Right forelimb (tissue), 1 donor: ENCODE measurements around the gene GNAI3.

Experiments
- DNase-seq: peaks from one replicate; pipeline ENCODE4 v3.0.0-alpha.2; 2018

The GNAI3 gene

DNA sequence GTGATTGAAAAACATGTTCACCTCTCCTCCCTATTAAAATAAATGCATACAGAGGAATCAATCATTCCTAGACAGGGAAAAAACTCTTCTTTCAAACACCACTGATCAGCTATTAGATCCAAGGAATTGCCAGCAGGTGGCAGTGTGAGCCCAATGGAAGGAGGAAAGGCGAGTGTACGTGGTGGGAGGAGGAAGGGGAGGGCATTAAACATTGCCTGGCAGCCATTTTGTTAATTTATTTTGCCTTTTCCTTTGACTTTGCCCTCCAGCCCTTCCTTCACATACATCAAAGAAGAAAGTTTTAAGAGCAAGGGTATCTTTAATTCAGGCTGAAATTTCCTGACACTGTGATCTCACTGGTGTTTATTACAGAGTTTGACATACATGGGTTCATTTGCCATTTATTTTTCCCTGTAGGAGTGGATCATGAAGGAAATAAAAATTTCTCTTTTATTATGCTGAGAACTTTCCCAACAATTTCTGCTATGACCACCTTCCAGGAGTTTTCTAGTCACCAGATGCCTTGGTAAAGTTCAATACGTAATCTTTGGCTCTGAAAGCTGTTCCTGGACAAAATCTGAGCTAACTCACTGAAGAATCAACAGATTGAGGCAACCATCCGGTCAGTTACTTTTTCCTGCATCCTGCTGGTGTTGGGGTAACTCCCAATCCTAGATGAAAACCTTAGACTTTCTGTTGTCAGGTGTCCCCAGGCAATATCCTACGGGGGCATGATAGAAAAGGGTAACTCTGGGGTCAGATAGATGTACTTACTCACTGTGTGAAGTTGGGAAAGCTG, 1.9 kb upstream of the GNAI3 start:
- DNase-seq: peak; percentile 92

DNA sequence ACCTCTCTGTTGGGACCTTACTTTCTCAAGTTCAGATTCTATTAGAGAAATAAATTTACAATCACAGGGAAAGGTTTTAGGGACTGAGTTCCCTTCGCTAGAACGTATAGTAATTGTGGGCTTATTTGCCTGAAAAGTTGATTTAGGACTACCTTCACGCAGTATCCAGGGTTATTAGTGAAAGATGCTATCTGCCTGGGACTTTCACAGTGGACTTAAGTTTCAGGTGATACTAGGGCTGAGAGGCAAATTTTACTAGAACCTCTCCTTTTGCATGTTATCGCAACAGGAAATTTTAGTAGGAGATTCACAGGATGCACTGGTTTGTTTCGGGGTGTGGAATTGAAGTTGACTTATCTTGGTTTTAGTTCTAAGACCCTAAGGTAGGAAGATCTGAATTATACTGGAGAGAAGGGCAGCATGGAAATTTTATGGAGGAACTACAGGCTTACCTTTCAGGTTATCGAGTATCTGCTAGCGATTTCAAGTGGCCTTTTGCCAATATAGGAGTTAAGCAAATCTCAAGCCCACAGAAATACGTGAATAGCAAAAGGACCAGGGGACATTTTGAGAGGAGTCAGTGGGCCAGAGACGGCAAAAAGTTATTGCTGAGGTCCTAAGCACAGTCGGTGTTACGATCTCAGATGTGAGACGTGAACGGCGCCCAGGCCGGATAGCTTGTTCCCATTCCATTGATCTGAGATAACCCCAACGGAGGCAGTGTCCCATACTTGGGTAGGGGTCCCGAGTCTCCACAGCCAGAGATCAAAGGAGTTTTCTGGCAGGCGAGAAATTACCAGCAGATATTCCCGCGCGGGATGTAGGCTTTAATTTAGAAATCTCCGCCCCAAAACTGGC, 723 bp upstream of the GNAI3 start:
- no peak for DNase-seq

DNA sequence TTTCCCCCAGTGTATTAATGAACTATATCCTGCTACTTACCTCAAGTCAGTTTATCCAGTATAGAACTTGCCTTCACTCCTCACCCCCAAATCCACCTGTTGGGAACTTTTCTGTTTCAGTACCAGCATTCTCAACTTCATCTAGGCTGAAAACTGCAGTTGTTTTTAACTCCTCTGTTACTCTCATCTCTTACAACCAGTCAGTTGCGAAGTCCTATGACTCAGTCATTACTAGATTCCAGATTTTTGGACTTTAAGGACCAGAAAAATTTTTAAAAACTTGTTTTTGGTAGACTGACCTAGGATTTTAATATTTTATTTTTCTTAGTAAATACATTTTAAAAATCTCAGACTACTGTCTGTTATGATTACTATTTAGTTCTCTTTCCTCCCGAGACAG, 8.1 kb downstream of the GNAI3 start:
- no peak for DNase-seq

DNA sequence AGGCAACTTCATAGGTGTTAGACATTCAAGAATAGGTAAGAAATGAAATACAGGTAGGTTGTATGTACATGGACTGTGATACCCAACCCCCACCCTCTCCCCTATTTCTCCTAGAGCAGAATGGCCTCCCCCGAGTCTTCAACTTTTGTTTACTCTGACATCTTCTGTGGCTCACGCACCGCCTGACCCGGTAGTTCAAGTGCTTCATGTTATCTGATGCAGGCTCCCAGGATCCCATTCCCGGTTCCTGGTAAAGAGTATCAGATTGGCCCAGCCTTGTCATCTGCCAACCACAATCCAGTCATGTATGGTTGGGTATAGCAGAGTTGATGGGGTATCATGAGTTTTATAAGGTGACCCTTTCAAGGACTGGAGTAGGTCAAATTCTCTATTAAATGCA, 9.1 kb downstream of the GNAI3 start:
- no peak for DNase-seq

DNA sequence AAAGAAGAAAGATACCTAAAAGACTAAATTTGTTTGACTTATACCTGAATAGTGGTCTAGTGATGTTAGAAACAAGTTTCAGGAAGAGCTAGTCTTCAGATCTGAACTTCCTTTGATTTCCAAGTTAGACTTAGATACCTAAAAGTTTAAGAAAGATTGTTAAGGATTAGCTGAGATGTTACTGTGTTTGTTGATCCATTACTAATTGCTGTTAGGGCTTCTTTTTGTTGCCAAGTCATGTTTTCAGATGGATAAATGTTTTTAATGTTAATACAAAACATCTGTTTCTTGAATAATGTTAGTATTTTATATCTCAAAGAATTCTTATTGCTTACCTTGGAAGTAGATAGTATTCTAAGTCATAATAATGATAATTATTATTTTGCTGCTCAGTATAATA, 11.6 kb downstream of the GNAI3 start:
- DNase-seq: no peak

DNA sequence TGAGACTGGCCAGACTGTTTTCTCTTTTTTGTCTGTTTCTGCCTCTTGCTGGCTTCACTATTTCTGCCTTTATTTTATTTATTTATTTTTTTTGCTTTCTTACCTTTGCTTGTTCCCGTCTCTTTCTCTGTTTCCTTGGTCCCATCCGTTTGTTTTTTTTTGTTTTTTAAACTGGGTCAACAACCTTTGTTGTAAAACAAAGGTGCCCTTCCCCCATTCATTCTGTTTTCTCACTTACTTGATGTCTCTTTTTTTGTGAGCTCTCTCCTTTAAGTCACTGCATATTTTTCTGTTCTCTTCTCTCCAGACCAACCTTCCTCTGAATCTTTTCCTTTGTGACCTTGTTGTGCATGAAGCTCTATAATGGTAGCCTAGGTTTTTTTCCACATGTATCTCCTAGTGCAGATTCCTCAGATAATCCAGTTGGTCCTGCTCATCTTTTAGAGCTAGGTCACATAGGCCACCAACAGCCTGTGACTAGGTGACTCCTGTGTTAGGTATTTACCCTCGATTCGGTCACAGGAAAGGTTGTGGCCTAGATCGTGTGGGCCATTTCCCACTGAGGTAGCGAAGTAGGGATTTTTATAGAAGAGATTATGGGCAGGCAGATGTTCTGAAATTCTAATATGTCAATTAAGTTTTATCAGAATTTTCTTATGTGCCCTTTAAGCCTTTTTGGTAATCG, 15.9 kb downstream of the GNAI3 start:
- no peak for DNase-seq

DNA sequence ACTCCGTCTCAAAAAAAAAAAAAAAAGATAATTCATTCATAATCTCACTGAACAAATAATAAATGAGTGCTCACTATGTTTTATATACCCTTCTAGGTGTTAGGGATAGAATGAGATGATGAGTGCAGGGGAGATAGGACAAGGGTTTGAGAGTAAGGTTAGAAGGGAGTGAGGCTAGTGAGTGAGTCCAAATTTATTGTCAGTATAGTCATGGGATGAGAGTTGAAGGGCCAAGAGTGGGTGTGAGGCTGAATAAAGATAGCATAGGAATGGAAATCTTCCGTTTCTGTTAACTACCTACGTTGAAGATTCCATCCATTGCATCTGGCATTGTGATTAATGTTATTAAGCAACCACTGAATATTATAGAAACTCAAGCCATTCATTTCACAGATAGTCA, 16.8 kb downstream of the GNAI3 start:
- DNase-seq: no peak

DNA sequence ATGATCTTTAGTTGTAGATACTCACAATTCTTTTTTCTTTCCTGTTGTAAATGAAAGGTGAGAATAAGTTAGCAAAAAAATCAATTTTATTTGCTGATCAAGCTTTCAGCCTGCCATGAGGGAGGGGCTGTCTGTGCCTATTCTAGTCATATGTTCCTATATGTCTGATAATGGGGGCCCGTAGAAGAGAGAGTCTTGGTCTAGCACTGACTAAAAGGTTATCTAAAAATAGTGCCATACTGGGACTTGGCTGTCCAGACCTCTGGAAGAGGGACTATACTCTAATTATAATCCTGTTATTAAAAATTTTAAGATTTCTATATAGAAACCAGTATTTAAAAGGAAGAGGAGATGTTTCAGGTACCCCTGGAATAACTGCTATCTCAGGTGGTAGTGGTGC, 18.6 kb downstream of the GNAI3 start:
- no peak for DNase-seq

DNA sequence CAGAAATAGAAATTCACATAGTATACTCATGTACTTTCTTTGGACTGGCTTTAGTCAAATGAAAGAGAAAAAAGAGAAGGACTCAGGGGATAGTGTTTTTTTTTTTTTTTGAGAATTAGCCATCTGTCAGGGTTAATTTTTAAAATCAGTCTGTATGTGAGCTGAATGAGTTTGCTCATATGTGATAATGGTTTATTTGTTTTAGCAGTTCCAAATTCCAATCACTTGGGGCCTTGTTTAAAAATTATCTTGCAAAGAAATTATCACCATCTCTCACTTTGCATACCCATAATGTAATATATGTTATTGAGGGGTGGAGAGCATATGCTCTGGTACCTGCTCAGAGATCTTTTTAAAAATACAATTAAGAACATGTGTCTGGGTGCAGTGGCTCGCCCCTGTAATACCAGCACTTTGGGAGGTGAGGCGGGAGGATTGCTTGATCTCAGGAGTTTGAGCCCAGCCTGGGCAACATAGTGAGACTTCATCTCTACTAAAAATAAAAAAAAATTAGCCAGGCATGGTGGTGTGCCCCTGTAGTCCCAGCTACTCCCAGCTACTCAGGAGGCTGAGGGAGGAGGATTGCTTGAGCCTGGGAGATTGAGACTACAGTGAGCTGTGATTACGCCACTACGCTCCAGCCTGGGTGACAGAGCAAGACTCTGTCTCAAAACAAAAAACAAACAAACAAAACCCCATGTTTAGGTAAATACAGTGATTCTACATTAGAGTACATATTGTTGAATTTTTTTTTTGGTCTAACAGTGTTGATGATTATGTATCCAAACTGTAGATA, 19.7 kb downstream of the GNAI3 start:
- no peak for DNase-seq

DNA sequence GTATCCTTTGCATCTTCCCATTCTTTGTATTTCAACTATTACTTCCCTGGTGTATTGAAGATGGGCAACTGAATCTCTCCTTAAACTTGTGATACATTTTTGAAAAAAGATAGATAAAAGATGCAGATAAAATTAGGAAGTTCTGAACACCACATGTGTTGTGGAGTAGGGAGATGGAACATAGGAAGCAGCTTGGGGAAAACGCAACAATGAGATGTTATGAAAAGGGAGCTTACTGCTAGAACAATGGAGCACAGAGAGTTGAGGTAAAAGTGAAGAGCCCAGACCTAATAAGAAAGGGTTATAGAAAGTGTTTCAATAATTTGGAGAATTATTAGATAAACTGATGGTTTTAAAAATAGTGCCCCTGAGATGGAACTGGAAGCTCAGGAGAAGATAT, 20.9 kb downstream of the GNAI3 start:
- no peak for DNase-seq

DNA sequence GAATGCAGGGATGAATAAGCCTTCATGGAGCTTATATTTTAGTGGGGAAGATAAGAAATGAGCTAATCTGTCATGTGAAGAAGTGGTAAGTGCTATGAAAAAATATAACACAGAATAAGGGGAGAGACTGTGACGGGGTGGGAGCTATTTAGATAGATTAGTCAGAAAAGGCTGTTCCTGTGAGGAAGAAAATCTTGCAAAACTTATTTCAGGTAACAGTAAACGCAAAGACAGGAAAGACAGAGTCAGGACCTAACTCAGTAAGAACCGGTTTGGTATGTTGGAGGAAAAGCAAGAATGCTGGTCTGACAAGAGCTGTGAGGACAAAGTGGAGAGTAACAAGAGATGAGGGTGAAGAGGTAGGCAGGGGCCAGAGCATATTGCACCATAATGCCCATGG, 22.0 kb downstream of the GNAI3 start:
- no peak for DNase-seq

DNA sequence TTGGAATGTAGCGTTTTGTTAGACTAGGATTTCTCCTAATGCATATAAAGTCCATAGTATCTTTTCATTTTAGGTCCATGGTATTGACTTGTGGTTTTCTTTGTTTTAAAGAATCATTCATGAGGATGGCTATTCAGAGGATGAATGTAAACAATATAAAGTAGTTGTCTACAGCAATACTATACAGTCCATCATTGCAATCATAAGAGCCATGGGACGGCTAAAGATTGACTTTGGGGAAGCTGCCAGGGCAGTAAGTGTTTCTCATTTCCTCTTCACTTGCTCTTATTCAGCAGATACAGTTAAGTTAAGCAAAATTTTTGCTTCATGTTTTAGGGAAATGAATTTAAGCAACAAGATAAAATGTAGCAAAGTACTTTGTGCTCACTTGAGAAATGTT, 25.4 kb downstream of the GNAI3 start:
- DNase-seq: no peak

DNA sequence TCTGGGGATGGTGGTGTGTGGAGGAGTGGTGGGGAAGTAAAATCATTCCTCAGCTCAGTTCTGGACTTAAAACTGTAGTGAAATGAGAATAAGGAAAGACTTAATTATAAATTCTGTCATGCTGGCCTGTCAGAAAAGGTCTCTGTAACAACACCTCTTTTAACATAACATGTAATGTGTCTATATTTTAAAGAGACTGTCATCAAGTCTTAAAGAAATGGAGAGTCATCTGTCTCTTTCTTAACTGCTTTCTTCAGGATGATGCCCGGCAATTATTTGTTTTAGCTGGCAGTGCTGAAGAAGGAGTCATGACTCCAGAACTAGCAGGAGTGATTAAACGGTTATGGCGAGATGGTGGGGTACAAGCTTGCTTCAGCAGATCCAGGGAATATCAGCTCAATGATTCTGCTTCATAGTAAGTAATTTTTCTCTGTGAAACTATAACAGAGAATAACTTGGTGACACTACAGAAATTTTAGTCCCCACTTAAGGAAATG, 30.6 kb downstream of the GNAI3 start:
- no peak for DNase-seq

DNA sequence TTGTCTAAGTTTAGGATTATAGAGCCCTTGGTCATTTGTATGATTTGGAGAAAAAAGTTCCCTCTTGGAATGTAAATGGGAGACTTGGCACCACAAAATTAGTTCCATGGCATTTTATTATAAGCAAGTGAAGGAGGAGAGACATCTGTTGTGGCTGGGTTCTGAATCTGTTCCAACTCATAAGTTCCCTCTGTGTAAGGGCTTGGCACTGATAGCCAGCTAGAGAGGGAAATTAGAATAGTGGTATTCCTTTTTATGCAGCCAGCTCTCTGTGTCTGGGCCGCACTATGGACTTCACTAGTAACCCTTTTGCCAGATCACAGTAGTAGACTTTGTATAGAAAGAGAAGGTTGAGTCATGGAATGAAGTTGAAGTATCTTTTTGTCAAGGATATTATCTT, 31.1 kb downstream of the GNAI3 start:
- no peak for DNase-seq

DNA sequence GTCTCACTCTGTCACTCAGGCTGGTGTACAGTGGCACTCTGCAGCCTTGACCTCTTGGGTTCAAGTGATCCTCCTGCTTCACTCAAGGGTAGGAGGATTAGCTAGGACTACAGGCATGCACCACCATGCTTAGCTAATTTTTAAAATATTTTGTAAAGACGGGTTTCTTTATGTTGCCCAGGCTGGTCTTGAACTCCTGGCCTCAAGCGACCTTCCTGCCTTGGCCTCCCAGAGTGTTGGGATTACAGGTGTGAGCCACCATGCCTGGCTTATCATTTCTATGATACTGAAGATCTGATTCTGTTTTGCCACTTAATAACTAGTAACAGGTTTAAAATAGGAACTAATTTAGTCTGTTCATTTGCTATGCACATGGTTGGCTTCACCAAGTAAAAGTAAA, 33.6 kb downstream of the GNAI3 start:
- no peak for DNase-seq

DNA sequence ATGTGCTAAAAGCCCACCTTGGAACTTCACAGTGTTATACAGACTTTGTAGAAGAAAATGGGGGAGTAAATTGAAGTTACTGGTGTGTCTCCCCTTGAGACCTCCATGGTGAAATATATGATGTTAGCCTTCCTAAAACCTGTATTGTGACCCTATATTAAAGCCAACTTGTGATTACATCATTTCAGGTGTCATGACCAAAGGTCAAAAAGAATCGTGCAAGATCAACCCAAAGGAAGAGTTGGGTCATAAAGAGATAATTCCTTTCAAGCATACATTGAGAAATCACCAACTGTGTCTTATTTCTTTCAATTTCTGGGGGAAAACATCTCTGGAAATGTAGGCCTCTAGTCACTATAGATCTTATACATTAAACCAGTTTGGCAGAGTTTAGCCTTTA, 36.4 kb downstream of the GNAI3 start:
- DNase-seq: no peak

DNA sequence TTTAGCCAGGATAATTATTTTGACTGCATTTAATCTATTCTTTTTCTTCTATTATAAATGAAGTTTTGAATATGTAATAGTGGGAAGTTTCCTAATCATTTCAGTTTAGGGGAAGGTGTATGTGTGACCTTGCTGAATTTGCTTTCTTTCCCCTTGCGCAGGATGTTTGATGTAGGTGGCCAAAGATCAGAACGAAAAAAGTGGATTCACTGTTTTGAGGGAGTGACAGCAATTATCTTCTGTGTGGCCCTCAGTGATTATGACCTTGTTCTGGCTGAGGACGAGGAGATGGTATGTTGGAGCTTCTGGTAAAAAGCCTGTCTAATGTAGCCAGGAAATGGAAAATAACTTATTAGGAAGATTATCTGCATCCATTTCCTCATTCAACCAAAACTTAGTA, 37.6 kb downstream of the GNAI3 start:
- DNase-seq: no peak

DNA sequence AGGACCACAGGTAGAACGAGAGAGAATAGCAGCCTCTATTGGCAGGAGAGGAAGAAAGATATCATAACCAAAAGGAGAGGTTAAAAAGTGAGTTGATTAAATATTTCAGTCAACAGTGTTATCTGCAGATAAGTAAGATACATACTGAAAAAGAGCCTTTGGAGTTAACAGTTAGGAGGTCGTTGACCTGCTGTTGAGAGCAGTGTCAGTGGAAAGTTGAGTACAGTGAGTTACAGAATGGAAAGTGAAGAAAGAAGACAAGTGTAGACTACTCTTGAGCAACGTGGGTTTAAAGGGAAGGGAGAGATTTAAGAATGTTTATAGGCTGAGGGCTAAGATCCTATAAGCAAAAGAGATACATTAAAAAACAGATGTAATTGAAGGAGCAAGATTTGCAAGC, 40.8 kb downstream of the GNAI3 start:
- DNase-seq: no peak

DNA sequence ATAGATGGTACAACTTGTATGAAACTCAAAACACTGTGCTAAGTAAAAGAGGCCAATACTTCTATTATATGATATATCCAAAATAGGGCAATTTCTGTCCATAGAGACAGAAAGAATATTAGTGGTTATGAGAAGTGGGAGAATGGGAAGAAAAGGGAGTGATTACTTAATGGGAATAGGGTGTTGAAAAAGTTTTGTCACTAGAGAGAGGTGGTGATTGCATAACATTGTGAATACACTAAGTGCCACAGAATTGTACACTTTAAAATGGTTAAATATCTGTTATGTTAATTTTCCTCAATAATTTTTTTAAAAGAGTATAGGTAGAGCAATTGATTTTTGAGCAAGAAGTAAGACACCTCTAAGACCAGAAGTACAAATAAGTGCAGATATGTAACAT, 41.3 kb downstream of the GNAI3 start:
- no peak for DNase-seq

DNA sequence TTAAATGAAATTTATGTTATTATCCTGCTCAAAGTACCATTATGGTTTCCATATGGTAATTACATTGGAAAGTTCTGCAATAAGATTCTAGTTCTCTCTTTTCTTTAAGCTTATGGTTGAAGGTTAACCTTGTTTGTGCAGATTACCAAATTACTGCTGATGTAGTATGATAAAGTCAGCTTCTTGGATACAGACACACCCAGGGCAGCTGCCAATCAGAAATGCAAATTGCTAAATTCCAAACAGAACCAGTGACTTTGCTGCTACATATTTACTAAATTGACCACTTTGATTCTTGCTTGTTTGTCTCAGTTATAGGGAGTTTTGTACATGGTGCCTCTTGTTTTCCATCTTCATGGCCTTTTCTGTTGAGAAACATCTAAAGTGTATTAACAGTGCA, 44.5 kb downstream of the GNAI3 start:
- DNase-seq: no peak

DNA sequence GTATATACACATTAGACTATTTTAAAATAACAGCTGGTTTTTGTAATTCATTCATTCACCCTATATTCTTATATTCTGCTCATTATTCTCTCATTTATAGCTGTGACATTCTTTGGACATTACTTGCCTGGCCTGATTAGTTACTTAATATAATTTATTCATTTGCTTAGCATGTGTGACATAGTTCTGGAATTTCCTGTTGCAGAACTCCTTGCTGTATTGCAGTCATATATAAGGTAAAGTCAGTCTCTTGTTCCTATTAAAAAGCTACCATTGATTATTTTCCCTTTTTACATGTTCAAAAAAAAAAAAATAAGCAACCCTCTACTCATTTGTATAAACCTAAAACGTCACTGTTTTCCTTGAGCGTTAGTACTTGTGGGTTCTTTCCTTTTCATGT, 47.1 kb downstream of the GNAI3 start:
- no peak for DNase-seq

DNA sequence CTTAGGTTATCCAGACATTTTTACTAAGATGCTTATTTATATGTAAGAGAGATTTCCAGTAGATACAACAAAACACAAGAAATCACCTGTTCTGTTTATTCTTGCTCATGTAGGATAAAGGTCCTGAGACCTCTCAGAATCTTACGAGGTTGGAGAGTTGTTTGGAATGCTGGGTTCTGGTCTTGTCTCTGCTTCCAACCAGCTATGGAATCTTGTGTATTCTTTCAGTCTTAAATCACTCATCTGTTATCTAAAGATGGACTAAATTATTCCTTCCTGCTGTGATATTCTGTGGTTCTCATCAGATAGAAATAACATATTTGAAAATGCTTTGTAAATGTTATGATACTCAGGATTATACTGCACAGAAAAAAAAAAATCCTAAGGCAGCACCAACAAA, 49.7 kb downstream of the GNAI3 start:
- no peak for DNase-seq

DNA sequence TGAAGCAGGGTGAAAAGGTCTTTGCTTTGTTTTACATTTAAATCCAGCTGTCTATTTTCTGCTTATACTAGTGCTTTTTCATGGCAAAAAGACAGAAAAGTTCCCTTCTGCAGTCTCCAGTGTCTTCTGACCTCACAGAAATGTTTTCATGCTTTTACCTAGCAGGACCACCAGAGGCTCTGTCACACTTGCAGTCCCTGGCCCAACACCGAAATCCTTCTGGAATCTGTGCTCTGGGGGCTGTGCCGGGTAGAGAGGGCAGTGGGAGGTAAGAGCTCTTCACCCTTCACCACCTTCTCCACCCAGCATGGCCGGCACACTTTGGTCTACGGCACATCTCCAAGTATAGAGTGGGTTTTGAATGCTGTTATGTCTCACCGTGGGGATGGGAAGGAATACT, 50.2 kb downstream of the GNAI3 start:
- no peak for DNase-seq
